ENCODE data around the gene ZSCAN12.

The ZSCAN12 gene

DNA sequence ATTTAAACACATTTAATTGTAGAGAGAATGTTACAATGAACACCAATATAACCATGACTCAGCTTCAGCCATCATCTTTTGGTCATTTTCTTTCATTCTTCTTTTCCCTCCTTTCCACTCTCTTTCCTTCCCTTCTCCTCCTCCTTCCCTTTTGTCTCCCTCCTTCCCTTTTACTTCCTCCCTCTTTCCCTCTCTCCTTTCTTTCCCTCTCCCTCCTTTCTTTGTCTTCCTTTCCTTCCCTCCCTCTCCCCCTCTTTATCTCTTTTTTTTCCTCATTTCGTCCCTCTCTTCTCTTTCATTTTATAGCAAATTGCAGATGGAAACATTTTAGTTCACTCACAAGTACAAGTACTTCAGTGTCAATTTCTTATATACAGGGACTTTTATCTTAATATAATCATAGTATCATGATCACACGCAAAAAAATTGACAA, 48.0 kb downstream of the ZSCAN12 start:
- Histone ChIP-seq H3K4me3 (no peak overlapping the region), H3K9me3 (no peaks in the 10 kb centered on the region), H3K27me3 (no peaks in the 10 kb centered on the region), H3K36me3 (no peaks in the 10 kb centered on the region), H3K4me1 (peaks cover 0 to 27% (median 24%) of the 10 kb centered on the region in 4 donors), H3K27ac (no peak overlapping the region)
- no peak for DNase-seq
- intact Hi-C loops (cut with DNase I; ENCODE audit: low total_unique reads) = loop anchor here (10.0 kb wide), 2 partner anchors 97 to 127 kb away; partner anchors contain the start of genes NKAPL, ZKSCAN4 and ZSCAN9
- TF ChIP-seq, protein P1, sequence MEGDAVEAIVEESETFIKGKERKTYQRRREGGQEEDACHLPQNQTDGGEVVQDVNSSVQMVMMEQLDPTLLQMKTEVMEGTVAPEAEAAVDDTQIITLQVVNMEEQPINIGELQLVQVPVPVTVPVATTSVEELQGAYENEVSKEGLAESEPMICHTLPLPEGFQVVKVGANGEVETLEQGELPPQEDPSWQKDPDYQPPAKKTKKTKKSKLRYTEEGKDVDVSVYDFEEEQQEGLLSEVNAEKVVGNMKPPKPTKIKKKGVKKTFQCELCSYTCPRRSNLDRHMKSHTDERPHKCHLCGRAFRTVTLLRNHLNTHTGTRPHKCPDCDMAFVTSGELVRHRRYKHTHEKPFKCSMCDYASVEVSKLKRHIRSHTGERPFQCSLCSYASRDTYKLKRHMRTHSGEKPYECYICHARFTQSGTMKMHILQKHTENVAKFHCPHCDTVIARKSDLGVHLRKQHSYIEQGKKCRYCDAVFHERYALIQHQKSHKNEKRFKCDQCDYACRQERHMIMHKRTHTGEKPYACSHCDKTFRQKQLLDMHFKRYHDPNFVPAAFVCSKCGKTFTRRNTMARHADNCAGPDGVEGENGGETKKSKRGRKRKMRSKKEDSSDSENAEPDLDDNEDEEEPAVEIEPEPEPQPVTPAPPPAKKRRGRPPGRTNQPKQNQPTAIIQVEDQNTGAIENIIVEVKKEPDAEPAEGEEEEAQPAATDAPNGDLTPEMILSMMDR (IDR thresholded peaks at IDR 0.05) = no peak

DNA sequence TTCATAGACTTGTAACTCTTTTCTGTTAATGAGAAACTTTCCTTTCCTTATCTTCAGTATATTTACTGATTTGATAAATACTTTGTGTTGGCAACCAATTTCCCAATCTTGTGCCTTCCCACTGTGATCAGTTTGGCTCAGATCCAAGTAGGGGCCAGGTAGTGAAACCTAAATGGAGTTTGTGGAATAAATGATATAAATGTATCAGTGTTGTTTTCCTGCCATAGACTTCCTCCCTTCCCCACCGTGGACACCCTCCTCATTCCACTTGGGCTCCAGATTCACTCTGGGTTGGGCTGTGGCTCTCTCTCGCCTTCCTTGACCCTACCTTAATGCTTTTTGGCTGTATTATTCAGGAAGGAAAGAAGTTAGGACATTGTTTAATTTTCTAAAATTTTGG, 48.5 kb downstream of the ZSCAN12 start:
- Histone ChIP-seq H3K27me3 (no peaks in the 10 kb centered on the region), H3K9me3 (no peaks in the 10 kb centered on the region), H3K4me1 (peaks cover 0 to 24% (median 21%) of the 10 kb centered on the region in 4 donors), H3K27ac (no peak overlapping the region), H3K4me3 (peak overlapping the region in 1 of 2 donors; percentile 66), H3K36me3 (no peaks in the 10 kb centered on the region)
- TF ChIP-seq, protein P1 (IDR thresholded peaks at IDR 0.05) = no peak
- intact Hi-C loops (cut with DNase I; ENCODE audit: low total_unique reads) = loop anchor here (10.0 kb wide), 2 partner anchors 96 to 126 kb away; partner anchors contain the start of genes NKAPL, ZKSCAN4 and ZSCAN9
- DNase-seq = no peak

DNA sequence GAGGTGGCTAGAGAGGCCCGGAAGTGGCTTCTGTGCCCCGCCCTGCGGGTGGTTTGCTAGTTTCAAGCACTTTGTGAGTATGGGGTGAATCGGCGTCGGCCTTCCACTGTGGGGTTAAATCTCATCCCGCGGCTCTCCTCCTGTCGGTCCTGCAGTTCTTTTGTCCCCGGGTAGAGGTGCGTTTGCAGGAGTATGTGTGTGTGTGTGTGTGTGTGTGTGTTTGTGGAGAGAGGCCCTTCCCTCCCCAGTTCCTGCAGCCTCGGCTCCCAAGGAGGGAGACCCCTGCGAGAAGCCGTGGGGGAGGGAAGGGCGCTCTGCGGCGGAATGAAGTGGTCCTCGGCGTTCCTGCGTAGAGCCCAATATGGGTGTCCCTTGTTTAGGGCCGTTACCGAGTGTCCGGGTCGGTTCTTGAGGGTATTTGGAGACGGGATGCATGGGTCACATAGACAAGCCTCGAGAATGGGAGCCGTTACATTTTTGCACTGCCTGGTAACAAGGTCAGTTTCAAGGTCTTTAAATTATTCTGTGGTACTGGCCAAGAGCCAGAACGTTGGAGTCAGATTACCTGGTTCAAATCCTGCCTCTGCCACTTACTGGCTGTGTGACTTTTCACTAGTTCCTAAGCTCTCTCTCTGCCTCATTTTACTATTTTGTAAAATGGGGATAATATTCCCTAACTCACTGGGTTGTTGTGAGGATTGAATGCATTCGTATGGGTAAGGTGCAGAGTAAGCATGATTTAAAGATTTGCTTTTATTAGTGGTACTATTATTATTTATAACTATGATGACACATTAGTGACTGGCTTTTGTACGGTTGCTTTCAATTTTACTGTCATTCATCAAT, 49.4 kb downstream of the ZSCAN12 start, which contains the start of gene ZKSCAN3:
TSS of gene ZKSCAN3 (plus strand) at position 56 of the 846 bp plus-strand sequence. CDS start 9,640 bp downstream, outside the sequence.
- Histone ChIP-seq H3K36me3 (no peaks in the 10 kb centered on the region), H3K27ac (peak within 1 kb of the TSS; percentile 70), H3K4me1 (peaks cover 0 to 18% (median 16%) of the 10 kb centered on the region in 4 donors), H3K4me3 (peak within 1 kb of the TSS; percentile 66), H3K27me3 (no peaks in the 10 kb centered on the region), H3K9me3 (no peaks in the 10 kb centered on the region)
- peak; percentile 79 to 90 for DNase-seq
- TF ChIP-seq, protein P1 (IDR thresholded peaks at IDR 0.05) = no peak
- intact Hi-C loops (cut with DNase I; ENCODE audit: low total_unique reads) = loop anchor here (10.0 kb wide), 2 partner anchors 95 to 125 kb away; partner anchors contain the start of genes NKAPL, ZKSCAN4 and ZSCAN9

DNA sequence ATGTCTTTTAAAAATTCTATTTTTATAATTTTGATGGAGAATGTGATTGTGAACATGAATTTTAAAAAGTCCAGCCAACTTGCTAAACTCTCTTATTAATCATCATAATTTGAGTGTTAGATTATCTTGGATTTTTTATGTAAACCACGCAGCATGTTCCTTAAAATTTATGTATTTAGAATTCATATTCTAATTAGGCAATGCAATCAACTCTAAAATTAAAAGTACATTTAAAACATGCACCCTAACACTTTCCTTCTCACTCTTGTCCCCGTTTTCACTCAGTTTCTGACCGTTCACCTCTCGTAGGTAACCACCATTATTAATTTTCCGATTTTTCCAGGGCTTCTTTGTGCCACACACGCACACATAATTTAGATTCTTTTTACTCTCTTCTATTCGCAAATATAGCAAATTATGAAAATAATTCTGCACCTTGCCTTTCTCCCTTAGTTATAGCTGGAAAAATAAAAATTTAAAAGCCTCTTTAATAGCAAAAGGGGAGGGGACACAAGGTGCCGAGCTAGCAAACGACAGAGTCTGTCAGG, 50.1 kb downstream of the ZSCAN12 start:
- intact Hi-C loops (cut with DNase I; ENCODE audit: low total_unique reads) = no loop called here
- H3K27me3 ChIP-seq = no peaks in the 10 kb centered on the region
- TF ChIP-seq, protein P1 (IDR thresholded peaks at IDR 0.05) = no peak
- peaks cover 0 to 13% (median 11%) of the 10 kb centered on the region in 4 donors for H3K4me1 ChIP-seq
- no peaks in the 10 kb centered on the region for H3K36me3 ChIP-seq
- no peak for DNase-seq
- H3K4me3 ChIP-seq = peak overlapping the region; percentile 66
- H3K27ac ChIP-seq = peak overlapping the region; percentile 70
- no peaks in the 10 kb centered on the region for H3K9me3 ChIP-seq

DNA sequence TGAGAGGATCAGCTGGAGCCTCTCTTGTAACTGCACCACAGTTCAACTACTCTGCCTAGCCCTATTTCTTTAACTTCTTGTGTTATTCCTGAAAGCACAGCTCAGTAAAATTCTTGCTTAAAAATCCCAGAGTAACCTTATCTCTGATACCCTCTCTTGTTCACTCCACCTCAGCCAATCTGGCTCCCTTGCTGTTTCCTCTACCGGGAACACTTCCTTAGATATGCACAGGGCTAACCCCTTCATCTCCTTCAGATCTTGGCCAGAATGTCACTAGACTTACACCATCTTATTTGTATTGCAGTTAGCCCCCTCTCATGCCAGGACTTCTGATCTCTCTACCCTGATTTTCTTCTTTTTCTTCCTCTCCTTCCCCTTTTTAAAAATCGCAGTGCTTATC, 52.4 kb downstream of the ZSCAN12 start:
- intact Hi-C loops (cut with DNase I; ENCODE audit: low total_unique reads) = no loop called here

More for the DNA sequence above, 52.4 kb downstream of the ZSCAN12 start:
- Histone ChIP-seq H3K27ac (no peak overlapping the region), H3K27me3 (no peaks in the 10 kb centered on the region), H3K36me3 (no peaks in the 10 kb centered on the region), H3K4me1 (peaks cover 0 to 12% (median 10%) of the 10 kb centered on the region in 4 donors), H3K4me3 (no peak overlapping the region), H3K9me3 (no peaks in the 10 kb centered on the region)
- no peak for DNase-seq
- TF ChIP-seq, protein P1 (IDR thresholded peaks at IDR 0.05) = no peak
